Activated naive CD4-positive, alpha-beta T cell treated with anti-CD3 and anti-CD28 coated beads for 36 hours (primary cell): ENCODE measurements around the gene EMID1. TPM values are rescaled to one million over a fixed set of nuclear protein-coding genes. Genes with fewer than 3 reads are reported as not detected.

ENCODE experiments used
- CTCF ChIA-PET: fragments of 350-600 bp; sonication (Branson Sonifier 250); formaldehyde crosslinking; loops from one replicate; lab custom pipeline; 2021; ENCODE audit warnings: antibody characterized with exemption; lab: Charles Lee
- DNase-seq: peaks from one replicate; pipeline ENCODE4 v3.0.0-alpha.2; 2020
- H3K27ac Mint-ChIP-seq: one replicate; pipeline ENCODE4 v1.8.0; 2021; ENCODE audit warnings: mild to moderate bottlenecking, mixed read lengths
- H3K27me3 Mint-ChIP-seq: one replicate; pipeline ENCODE4 v1.8.0; 2021; ENCODE audit warnings: low read depth, mixed read lengths
- H3K36me3 Mint-ChIP-seq: one replicate; pipeline ENCODE4 v1.8.0; 2021; ENCODE audit warnings: low read depth, mixed read lengths
- H3K4me1 Mint-ChIP-seq: one replicate; pipeline ENCODE4 v1.8.0; 2021; ENCODE audit warnings: low read depth, mixed read lengths
- H3K4me3 Mint-ChIP-seq: one replicate; pipeline ENCODE4 v1.8.0; 2021; ENCODE audit warnings: mild to moderate bottlenecking, moderate library complexity, mixed read lengths
- H3K9me3 Mint-ChIP-seq: one replicate; pipeline ENCODE4 v1.8.0; 2021; ENCODE audit warnings: mixed read lengths
- intact Hi-C: fragments of 100-400 bp; cut with micrococcal nuclease; formaldehyde crosslinking; loops from one replicate; pipeline ENCODE4 v1.15.1; 2023
- total RNA-seq, 2 experiments: library from RNA; stranded (reverse); gene quantifications; one replicate each; pipeline ENCODE4 v1.2.3, GENCODE V29; 2021

EMID1 gene
- total RNA-seq, 2 experiments from 2014 or later, result not detected

DNA sequence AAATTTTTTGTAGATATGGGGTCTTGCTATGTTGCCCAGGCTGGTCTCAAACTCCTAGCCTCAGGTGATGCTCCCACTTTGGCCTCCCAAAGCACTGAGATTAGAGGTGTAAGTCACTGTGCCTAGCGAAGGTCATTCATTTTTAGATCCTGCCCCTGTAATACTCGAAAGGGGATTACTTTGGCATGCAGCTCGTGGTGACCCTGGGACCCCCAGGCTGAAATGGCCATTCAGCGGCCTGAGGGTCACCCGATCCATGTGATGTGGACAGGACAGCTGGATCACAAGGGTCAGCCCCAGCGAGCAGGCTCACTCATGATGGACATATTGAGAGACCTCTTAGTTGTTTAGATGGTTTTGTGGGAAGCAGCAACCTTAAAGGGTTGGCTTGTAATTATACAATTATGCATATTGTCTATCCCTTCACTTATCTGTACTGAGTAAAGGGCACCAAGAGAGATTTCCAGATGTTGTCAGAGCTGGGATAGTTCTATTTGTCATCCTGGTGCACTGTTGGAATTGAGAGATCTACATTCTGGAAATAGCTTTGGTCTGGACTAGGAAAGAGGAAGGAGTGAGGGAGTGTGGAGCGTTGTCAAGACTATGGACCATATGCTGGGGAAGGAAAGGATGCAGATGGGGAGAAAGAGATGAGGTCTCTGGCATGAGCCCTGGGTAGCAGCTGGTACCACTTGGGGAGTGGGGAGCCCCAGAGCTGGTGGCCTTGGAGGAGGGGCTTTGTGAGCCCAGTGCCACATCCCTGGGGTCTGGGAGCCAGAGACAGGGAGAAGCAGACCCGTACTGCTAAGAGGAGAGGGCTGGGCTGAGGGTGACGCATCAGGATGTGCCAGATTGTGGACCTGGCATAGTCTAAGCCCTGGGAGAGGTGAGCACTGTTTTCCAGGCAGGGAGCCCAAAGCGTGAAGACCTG, 46.5 kb downstream of the EMID1 start:
- Mint-ChIP-seq H3K9me3 (no peaks in the 10 kb centered on the region), H3K4me1 (no peaks in the 10 kb centered on the region), H3K4me3 (no peak overlapping the region), H3K27me3 (peaks cover 3% of the 10 kb centered on the region), H3K36me3 (no peaks in the 10 kb centered on the region), H3K27ac (no peak overlapping the region)
- CTCF ChIA-PET, result interaction anchor here (0.7 kb wide), 1 partner anchor 307 kb away, joined by 5 read pairs; no protein-coding TSS in a partner anchor
- intact Hi-C loops, result no loop called here
- DNase-seq, result no peak

DNA sequence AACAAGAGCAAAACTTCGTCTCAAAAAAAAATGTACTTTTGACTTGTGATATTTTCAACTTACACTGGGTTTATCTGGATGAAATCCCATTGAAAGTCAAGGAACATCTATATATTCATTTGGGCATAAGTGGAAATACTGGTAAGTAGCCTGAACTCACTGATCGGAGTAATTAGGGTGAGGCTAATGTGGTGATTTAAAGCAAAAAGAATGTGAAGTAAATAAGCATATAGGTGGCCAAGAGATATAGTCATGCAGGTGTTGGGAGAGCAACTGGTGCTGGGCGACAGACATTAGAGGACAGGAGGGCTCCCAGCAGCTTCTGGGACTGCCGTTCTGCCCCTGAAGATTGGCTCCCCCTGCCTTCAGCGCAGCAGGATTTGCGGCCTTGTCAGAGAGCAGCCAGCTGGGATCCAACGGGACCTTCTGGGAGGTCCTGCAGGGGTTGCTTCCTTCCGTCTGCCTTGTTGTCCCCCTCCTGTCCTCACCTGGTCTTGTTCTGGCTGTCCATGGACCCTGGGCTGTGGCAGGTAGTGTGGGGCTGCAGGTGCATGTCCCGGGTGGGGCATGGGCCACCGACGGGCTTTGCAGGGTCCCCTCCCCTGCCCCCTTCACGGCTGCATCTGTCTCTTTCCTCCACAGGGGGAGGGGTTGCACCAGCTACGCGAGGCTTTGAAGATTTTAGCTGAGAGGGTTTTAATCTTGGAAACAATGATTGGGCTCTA, 48.0 kb downstream of the EMID1 start:
- Mint-ChIP-seq H3K9me3 (no peaks in the 10 kb centered on the region), H3K27ac (no peak overlapping the region), H3K4me1 (no peaks in the 10 kb centered on the region), H3K27me3 (peaks cover 3% of the 10 kb centered on the region), H3K36me3 (no peaks in the 10 kb centered on the region), H3K4me3 (no peak overlapping the region)
- DNase-seq, result no peak
- CTCF ChIA-PET, result interaction anchor here (2.0 kb wide), 1 partner anchor 8 kb away, joined by 8 read pairs; no protein-coding TSS in a partner anchor
- intact Hi-C loops, result no loop called here

DNA sequence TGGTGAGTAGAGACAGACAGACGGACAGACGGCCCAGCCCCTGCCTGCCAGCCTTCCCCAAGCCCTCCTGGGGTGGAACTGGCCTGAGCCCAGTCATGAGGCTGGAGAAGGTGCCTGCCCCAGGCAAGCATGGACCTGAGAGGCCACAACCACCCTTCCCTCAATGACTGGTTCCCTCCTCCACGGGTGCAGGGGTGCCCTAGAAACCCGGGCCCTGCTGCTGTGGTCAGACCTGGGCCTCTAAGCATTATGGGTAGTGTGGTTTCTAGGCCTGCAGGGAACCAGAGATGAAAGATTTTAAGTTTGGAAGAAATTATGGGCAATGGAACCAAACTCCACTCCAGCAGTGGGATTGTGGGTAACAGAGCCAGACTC, 48.6 kb downstream of the EMID1 start:
- no peak overlapping the region for H3K4me3 Mint-ChIP-seq
- H3K9me3 Mint-ChIP-seq, result no peaks in the 10 kb centered on the region
- H3K4me1 Mint-ChIP-seq, result no peaks in the 10 kb centered on the region
- H3K36me3 Mint-ChIP-seq, result no peaks in the 10 kb centered on the region
- intact Hi-C loops, result no loop called here
- peaks cover 3% of the 10 kb centered on the region for H3K27me3 Mint-ChIP-seq
- no peak for DNase-seq
- no peak overlapping the region for H3K27ac Mint-ChIP-seq
- CTCF ChIA-PET, result interaction anchor here (2.0 kb wide), 1 partner anchor 9 kb away, joined by 8 read pairs; no protein-coding TSS in a partner anchor

DNA sequence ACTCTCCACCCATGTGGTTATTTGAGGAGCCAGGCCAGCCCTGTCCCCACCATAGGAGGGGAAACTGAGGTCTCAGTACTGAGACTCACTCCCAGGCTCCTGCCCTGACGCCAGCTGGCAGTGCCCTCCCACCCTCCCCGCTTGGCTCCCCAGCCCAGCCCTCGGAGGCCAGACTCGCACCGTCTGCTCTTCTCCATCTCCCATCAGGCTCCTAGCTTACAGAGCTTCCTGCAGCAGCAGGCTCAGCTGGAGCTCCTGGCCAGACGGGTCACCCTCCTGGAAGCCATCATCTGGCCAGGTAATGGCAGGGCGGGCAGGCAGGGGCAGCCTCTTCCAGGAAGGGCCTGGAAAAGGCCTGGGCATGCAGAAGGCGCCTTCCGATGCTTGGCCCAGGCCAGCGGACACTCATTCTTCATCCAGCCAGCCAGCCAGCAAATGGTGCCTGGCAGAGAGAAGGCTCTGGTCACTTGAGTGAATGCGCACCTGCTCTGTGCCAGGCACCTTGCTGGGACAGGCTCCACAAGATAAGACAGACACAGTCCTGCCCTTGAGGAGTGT, 49.4 kb downstream of the EMID1 start:
- Mint-ChIP-seq H3K36me3 (no peaks in the 10 kb centered on the region), H3K9me3 (no peaks in the 10 kb centered on the region), H3K27ac (no peak overlapping the region), H3K27me3 (peaks cover 3% of the 10 kb centered on the region), H3K4me3 (no peak overlapping the region), H3K4me1 (no peaks in the 10 kb centered on the region)
- CTCF ChIA-PET, result interaction anchor here (2.0 kb wide), 1 partner anchor 9 kb away, joined by 8 read pairs; no protein-coding TSS in a partner anchor
- intact Hi-C loops, result no loop called here
- no peak for DNase-seq

DNA sequence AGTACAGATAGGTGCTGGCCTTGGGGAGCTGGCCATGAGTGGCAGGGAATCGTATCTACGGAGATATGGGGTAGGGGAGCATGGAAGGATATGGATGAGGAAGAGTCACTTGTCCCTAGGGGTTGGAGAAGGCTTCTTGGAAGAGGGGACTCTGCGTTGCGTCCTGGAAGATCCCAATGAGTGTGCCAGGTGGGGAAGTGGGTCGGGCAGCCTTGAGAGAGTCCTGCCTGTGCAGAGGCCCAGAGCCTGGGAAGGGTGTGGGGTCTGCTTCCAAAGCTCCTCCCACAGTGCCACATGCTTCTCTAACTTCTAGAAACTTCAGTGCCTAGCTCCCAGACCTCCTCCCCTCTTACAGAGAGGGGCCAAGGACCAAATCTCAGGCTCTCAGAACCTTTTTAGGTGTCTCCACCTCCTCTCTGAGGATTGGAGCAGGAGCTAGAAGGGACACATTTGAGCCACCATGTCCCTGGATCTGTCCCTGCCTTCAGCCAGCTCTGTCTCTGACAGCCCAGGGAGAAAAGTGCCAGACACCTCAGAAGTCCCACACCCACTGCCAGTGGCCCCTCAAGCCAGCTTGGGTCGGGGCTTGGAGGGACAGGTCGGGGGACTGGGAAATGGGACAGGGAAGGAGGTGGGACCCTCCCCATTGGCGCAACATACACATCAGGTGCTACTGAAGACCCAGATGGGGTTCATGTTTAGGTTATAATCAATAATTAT, 51.1 kb downstream of the EMID1 start:
- Mint-ChIP-seq H3K27ac (no peak overlapping the region), H3K4me3 (no peak overlapping the region), H3K9me3 (no peaks in the 10 kb centered on the region), H3K36me3 (no peaks in the 10 kb centered on the region), H3K4me1 (no peaks in the 10 kb centered on the region), H3K27me3 (peaks cover 3% of the 10 kb centered on the region)
- intact Hi-C loops, result no loop called here
- no peak for DNase-seq
- CTCF ChIA-PET, result interaction anchor here (0.6 to 1.8 kb wide), 3 partner anchors 11 to 1632 kb away, joined by 3 to 4 read pairs (median 3); no protein-coding TSS in a partner anchor

DNA sequence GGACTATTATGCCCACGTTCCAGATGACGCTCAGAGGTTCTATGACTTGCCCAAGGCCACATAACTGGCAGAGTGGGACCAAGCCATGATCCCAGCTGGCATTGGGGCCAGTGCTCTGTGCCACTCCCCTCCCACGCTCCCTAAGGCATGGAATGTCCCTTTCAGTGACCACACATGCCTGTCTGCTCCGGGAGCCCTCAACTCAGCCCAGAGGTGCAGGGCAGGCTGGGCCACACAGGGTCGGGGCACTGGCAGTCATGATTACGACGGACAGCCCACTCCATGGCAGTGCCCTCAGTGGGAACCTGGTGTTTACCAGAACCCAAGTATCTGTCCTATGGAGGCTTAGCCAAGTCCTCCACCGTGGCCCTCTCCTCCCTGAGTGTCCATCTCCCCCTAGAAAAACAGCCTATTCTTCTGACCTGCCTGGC, 52.1 kb downstream of the EMID1 start:
- H3K4me3 Mint-ChIP-seq, result no peak overlapping the region
- no peak overlapping the region for H3K27ac Mint-ChIP-seq
- H3K27me3 Mint-ChIP-seq, result no peaks in the 10 kb centered on the region
- CTCF ChIA-PET, result interaction anchor here (1.8 kb wide), 1 partner anchor 12 kb away, joined by 4 read pairs; no protein-coding TSS in a partner anchor
- H3K36me3 Mint-ChIP-seq, result no peaks in the 10 kb centered on the region
- H3K9me3 Mint-ChIP-seq, result no peaks in the 10 kb centered on the region
- intact Hi-C loops, result no loop called here
- H3K4me1 Mint-ChIP-seq, result no peaks in the 10 kb centered on the region
- DNase-seq, result no peak

DNA sequence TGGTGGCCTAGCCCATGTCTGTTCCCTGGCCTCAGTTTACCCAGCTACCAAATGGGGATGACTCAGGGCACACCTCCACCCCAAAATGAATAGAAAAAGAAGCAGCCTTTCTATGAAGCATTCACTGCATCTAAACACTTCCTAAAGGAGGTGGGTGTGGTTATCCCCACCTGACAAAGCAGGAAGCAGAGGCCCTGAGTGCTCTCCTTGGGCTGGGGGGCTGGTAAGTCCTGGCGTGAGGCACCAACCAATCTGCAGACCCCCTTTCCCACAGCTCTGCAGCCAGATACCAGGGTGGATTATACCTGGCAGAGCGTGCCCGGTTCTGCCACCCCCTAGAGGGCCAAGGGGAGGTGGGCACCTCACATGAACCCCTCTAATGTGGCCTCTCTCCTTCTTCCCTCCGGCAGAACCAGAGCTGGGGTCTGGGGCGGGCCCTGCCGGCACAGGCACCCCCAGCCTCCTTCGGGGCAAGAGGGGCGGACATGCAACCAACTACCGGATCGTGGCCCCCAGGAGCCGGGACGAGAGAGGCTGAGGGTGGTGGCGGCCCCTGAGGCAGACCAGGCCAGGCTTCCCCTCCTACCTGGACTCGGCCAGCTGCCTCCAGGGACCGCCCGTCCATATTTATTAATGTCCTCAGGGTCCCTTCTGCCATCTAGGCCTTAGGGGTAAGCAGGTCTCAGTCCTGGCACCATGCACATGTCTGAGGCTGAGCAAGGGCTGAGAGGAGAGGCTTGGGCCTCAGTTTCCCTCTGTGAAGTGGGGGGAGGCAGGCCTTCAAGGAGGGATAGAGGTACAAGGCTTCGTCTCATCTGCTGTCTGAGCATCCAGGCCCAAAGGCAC, 52.9 kb downstream of the EMID1 start:
- Mint-ChIP-seq H3K9me3 (no peaks in the 10 kb centered on the region), H3K27me3 (no peaks in the 10 kb centered on the region), H3K4me3 (no peak overlapping the region), H3K36me3 (no peaks in the 10 kb centered on the region), H3K27ac (no peak overlapping the region), H3K4me1 (no peaks in the 10 kb centered on the region)
- intact Hi-C loops, result no loop called here
- no peak for DNase-seq
- CTCF ChIA-PET, result interaction anchor here (1.8 kb wide), 1 partner anchor 13 kb away, joined by 4 read pairs; no protein-coding TSS in a partner anchor

DNA sequence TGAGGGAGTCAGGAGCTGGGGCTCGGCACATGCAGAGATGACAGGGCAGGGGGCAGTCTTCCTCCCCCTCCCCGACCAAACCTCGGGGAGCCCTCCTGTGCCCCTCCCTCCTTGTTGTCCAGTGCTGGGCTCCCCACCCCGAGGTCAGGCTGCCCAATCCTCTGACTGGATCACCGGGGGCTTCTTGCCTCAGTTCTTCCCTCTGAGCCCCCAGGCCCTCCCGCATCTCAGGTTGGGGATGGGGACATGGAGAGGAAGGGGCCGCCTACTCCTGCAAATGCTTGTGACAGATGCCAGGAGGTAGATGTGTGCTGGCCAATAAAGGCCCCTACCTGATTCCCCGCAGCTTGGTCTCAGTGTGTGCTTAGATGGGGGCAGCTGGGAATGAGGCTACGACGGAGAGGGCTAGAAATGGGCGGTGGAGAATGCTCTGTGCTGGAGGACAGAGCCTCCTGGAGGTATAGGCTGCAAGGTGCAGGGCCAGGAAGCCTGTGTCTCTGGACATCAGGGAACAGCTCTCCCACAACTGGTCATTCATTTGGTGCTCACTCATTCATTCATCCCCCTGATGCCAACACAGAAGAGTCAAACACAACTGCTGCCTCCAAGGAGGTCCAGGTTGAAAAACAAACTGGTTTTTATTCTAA, 53.7 kb downstream of the EMID1 start:
- no peak for DNase-seq
- Mint-ChIP-seq H3K4me3 (no peak overlapping the region), H3K9me3 (no peaks in the 10 kb centered on the region), H3K4me1 (no peaks in the 10 kb centered on the region), H3K36me3 (peaks cover 2% of the 10 kb centered on the region), H3K27ac (no peak overlapping the region), H3K27me3 (no peaks in the 10 kb centered on the region)
- CTCF ChIA-PET, result no interaction called here
- intact Hi-C loops, result no loop called here

DNA sequence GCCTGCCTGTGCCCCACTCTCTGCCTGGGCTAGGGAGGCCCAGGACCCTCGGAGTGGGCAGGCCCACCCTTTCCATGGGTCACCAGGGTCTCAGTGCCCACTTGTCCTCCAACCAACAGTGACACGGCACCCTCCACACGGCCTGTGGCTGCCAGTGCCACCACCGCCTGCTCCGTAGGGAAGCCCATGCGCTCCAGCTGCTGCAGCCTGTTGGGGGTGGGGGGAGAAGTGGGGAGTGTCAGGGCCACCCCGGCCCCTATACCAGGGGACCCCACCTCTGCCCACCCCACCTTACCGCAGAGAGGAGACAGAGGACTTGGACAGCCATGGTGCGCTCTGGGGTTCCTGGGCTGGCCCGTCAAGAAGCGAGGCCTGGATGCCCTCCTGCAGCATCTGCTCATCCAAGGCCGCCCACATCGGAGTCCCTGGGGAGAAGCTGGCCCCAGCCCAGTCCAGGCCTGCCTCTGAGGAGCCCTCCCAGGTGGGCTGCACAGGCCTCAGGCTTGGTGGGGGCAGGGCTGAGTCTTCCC, 54.4 kb downstream of the EMID1 start:
- intact Hi-C loops, result no loop called here
- no peak for DNase-seq
- Mint-ChIP-seq H3K9me3 (no peaks in the 10 kb centered on the region), H3K27ac (no peak overlapping the region), H3K27me3 (no peaks in the 10 kb centered on the region), H3K36me3 (peaks cover 3% of the 10 kb centered on the region), H3K4me3 (no peak overlapping the region), H3K4me1 (no peaks in the 10 kb centered on the region)
- CTCF ChIA-PET, result no interaction called here

DNA sequence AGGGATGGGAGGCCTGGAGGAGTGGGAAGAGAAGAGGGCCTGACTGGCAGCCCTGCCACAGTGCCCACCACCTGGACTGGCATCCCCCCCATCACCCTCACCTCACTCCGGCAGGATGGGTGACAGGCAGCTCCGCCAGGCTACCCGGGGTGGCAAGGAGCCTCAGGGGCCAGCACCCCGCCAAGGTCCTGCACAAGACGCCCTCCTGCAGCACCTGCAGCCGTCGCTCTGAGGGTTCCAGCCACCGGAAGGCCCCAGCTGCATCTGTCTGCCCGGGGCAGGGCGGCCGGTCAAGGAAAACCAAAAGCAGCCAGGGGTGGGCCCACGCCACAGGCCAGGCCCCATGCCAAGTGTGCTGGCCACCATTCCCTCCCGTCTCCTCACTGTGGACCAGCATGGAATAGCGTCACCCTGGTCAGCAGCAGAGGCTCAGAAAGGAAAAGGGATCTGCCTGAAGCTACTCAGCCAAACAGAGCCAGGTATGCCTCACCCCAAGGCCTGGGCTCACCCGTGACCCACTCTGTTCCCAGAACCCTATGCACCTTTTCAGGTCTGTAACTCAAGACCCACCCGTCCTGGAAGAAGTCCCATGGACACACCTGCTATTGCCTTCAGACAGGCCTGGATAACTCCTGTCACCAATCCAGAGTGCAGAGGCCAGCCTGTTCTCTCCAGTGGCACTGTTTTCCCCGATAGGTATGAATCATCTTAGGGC, 55.1 kb downstream of the EMID1 start:
- H3K36me3 Mint-ChIP-seq, result peaks cover 3% of the 10 kb centered on the region
- no peak overlapping the region for H3K4me3 Mint-ChIP-seq
- no peak overlapping the region for H3K27ac Mint-ChIP-seq
- H3K4me1 Mint-ChIP-seq, result no peaks in the 10 kb centered on the region
- DNase-seq, result no peak
- CTCF ChIA-PET, result no interaction called here
- intact Hi-C loops, result no loop called here
- no peaks in the 10 kb centered on the region for H3K27me3 Mint-ChIP-seq
- H3K9me3 Mint-ChIP-seq, result no peaks in the 10 kb centered on the region
